ENCODE results near the gene GLB1L2.

The GLB1L2 gene

DNA sequence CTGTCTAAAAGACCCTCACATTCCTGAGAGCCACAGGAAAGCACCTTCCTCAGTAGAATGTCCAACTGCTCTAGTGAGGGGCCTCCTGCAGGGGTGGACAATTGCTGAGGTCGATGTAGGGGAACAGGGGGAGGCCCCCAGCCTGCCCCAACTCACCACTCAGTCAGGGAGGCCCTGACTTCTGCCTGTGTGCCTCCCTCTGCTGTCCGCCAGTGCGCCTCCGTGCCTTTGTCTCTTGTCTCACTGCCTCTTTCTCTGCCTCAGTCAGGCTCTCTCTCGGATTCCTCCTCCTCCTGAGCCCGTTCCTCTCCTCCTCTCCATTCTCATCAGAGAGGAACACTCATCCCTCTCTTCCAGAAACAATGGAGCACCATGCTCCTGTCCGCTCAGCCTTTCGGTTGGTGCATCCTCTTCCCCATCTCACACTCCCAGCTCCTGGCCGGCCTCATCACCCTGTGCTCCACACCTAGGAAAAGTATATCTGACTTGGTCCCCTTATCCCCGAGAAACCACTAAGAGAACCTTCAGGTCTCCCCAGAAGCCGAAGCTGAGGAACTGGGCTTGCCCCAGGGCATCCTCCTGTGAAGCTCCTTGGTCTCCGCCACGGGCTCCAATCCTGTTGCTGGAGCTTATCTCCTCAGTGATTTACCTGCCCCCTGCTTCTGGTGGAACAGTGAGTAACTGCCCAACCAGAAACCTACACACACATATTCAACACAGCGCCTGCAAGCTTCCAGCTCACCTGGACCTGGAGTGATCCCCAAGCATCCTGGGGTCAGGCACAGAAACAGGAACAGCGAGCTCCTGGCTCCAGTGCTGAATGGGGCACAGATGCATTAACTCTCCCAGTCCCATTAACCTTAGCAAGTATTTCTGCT, 78.0 kb downstream of the GLB1L2 start:
- DNase-seq (ENCODE audit: extremely low read depth, low read depth): no peak
- TF ChIP-seq, protein P1, sequence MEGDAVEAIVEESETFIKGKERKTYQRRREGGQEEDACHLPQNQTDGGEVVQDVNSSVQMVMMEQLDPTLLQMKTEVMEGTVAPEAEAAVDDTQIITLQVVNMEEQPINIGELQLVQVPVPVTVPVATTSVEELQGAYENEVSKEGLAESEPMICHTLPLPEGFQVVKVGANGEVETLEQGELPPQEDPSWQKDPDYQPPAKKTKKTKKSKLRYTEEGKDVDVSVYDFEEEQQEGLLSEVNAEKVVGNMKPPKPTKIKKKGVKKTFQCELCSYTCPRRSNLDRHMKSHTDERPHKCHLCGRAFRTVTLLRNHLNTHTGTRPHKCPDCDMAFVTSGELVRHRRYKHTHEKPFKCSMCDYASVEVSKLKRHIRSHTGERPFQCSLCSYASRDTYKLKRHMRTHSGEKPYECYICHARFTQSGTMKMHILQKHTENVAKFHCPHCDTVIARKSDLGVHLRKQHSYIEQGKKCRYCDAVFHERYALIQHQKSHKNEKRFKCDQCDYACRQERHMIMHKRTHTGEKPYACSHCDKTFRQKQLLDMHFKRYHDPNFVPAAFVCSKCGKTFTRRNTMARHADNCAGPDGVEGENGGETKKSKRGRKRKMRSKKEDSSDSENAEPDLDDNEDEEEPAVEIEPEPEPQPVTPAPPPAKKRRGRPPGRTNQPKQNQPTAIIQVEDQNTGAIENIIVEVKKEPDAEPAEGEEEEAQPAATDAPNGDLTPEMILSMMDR (IDR thresholded peaks at IDR 0.05; ENCODE audit: low read depth, low read length): no peak

DNA sequence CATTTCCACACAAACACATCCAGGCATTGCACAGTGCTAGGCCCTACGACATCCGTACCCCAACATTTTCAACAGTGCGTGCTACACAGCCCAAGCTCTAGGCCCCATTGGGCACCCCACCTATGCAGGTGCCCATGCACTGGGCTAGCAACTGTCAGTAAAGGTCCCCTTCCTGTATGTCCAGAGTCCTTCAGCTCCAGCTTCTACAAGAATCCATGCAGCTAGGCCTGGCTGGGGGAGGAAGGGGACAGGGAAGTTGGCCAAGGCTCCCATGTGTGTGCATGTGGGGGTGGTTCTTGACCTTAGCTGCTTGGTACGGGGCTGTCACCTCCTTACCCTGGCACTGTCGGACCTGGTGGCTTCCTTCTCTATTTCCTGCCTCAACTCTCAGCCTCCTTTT, 79.0 kb downstream of the GLB1L2 start:
- TF ChIP-seq, protein P1 (IDR thresholded peaks at IDR 0.05; ENCODE audit: low read depth, low read length): no peak
- no peak for DNase-seq (ENCODE audit: extremely low read depth, low read depth)

DNA sequence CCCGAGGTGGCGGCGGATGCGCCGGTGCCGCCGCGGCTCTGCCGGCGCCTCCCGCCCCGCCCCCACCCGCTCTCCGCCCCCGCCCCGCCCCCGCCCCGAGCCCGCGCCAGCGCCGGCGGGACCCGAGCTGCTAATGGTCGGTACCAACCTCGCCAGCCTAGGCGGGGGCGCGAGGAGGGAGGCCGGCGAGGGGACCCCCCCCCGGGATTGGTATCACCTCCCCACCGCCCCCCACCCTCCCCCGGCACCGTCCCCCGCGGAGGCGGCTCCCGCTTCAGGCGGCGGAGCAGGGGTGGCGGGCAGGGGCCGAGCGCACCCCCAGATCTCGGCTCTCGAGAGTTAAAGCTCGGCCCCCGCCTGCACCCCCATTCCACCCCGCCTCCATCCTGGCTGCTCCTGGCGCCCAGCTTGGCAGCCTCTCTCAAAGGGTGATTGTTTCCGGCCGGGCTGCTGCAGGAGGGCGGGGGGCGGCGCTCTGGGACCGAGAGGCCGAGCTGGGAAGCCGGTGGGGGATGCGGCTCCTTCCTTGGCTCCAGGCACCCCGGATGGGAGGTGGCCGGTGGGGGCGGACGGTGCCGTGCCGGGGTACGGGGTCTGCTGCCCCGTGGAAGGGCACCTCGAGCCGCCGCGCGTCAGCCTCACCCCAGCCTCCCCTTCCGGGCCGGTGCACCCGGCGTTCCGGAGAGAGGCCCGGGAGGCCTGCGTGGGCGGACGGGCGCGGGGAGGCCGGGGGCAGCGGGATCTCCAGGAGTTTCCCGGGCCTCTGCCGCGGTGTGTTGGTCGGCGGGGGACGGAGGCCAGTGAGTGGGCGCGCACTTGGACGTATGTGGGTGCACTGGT, 80.6 kb downstream of the GLB1L2 start, which contains the start of gene B3GAT1:
B3GAT1 (minus strand) TSS at position 40 of the 840 bp plus-strand sequence. CDS start 24,583 bp downstream, outside the sequence.
- no peak for DNase-seq (ENCODE audit: extremely low read depth, low read depth)
- TF ChIP-seq, protein P1 (IDR thresholded peaks at IDR 0.05; ENCODE audit: low read depth, low read length): no peak

DNA sequence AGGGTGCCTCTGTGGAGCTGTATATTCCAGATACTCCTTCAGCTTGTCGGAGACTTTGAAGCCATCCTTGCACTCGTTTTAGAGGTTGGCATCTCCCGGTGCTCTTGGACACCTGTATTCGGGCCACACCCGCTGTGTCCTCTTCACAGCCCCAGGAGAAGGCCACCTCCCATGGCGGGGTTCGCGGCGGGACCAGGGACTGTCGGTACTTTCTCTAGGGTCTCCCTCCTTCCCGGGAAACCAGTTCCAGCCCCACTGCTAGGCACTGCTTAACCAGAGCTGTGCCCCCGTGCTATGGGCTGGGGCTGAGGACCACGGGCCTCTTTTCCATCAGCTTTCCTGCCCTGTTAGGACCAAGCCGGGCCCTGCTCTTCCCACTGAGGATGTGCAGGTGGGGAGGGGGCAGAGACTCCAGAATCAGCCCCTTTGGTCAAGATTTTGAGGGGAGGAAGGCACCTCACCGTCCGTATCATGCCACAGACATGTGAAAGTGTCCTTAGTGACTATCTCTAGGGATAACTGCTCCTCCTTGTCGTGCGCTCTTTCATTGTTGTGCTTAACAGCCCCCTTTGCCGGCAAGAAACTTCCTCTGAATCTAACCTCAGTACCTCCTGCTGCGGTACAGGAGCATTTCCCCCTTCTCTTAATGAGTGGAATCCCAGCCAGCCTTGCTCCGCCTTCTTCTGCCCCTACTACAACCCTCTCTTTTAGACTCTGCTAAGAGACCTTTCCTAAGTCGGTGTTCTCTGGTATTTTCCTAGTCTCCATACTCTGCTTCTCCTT, 81.4 kb downstream of the GLB1L2 start:
- TF ChIP-seq, protein P1 (IDR thresholded peaks at IDR 0.05; ENCODE audit: low read depth, low read length): no peak
- DNase-seq (ENCODE audit: extremely low read depth, low read depth): no peak

DNA sequence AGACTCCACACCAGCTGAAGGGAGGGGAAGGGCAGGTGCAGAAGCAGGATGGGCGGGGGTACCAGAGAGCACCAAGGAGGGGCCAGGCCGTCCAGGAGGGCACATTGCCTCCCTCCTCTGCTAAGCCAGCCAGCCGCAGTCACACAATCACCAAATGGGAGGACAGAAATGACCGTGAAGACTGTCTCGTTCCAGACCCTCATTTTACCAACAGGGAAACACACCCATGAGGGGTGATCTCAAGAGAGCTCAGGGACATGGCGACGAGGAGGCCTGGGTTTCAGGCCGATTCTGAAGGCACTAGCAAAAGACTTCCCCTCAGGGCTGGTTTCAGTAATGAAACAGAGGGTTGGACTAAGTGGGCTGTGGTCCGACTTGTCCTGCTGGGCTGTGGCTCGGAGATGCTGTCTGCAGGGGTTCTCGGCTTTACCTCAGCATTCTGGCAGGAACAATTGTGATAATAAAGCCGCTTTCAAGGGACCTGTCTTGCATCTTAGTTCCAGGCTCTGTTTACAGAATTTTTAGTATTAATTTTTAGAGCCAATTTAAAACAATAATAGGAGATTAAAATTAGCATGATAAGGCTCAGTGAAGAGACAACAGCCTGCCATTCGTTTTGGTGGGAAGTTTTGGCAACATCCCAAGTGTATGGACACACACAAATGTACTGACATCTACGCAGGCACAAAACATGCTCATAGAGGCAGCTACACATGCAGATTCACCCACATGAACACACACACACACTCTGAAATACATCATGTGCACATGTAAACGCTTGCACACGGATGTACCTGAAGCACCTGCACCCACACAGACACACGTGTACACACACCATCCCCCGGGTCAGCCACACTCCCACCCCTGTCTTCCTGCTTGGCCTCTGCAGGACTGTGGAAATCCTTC, 82.3 kb downstream of the GLB1L2 start:
- TF ChIP-seq, protein P1 (IDR thresholded peaks at IDR 0.05; ENCODE audit: low read depth, low read length): no peak
- DNase-seq (ENCODE audit: extremely low read depth, low read depth): no peak

Measured in AG09319 (cell line).